Occipital lobe (tissue), 2 donors: Measurements from ENCODE around the gene GALNT16. TPM values are rescaled to one million over a fixed set of nuclear protein-coding genes. Genes with fewer than 3 reads are reported as not detected.
"Not testable (repeated sequence)": the region's sequence is repeated elsewhere in the genome, so short reads cannot be mapped to it uniquely, and the experiment has no call there.

Experiments
- DNase-seq: peaks from one replicate; lab custom pipeline; 2025; lab: John Stamatoyannopoulos, UW
- total RNA-seq: library from RNA; depleted of rRNA; stranded (reverse); fragments of >200 nt; gene quantifications from one replicate; pipeline ENCODE4 v1.2.3, GENCODE V29; 2014

Gene GALNT16
- total RNA-seq, 1 donor from 2014 or later: 5.5 TPM

- DNase-seq: no peak
Measured at GRCh38 chr14:69363055-69363454, 103.1 kb downstream of the GALNT16 start.

GRCh38 chr14:69363964-69364363, 104.0 kb downstream of the GALNT16 start:
- no peak for DNase-seq

- DNase-seq: no peak
Measured at GRCh38 chr14:69364378-69364777, 104.4 kb downstream of the GALNT16 start.

- DNase-seq: no peak
Measured at GRCh38 chr14:69366069-69366468, 106.1 kb downstream of the GALNT16 start.

GRCh38 chr14:69366761-69367160, 106.8 kb downstream of the GALNT16 start:
- DNase-seq: no peak

GRCh38 chr14:69368381-69368780, 108.4 kb downstream of the GALNT16 start:
- no peak for DNase-seq

- no peak for DNase-seq
Measured at GRCh38 chr14:69370061-69370460, 110.1 kb downstream of the GALNT16 start.

- DNase-seq: no peak
Measured at GRCh38 chr14:69372146-69372545, 112.2 kb downstream of the GALNT16 start.

- no peak for DNase-seq
Measured at GRCh38 chr14:69373104-69373503, 113.1 kb downstream of the GALNT16 start.

- no peak for DNase-seq
Measured at GRCh38 chr14:69374235-69374634, 114.3 kb downstream of the GALNT16 start.

GRCh38 chr14:69375182-69375581, 115.2 kb downstream of the GALNT16 start:
- no peak for DNase-seq

GRCh38 chr14:69375722-69376121, 115.8 kb downstream of the GALNT16 start:
- no peak for DNase-seq

- DNase-seq: no peak
Measured at GRCh38 chr14:69376439-69376838, 116.5 kb downstream of the GALNT16 start.

- DNase-seq: no peak
Measured at GRCh38 chr14:69378274-69378673, 118.3 kb downstream of the GALNT16 start.

- DNase-seq: no peak
Measured at GRCh38 chr14:69387311-69387710, 127.4 kb downstream of the GALNT16 start.

GRCh38 chr14:69391400-69391799, 131.4 kb downstream of the GALNT16 start:
- DNase-seq: not testable (repeated sequence)

- no peak for DNase-seq
Measured at GRCh38 chr14:69392481-69392880, 132.5 kb downstream of the GALNT16 start.

- DNase-seq: no peak
Measured at GRCh38 chr14:69395929-69396328, 136.0 kb downstream of the GALNT16 start.

- DNase-seq: peak; percentile 86
Measured at GRCh38 chr14:69398053-69398817, 138.3 kb downstream of the GALNT16 start, which contains the start of the genes ERH and SLC39A9. ERH (minus strand) TSS chr14:69398299; CDS start chr14:69398233, 66 bp downstream. SLC39A9 (plus strand) TSS chr14:69398692; CDS start chr14:69399370, 678 bp downstream.

- DNase-seq: no peak
Measured at GRCh38 chr14:69398818-69399210, 138.9 kb downstream of the GALNT16 start.

GRCh38 chr14:69399750-69400149, 139.8 kb downstream of the GALNT16 start:
- DNase-seq: no peak

GRCh38 chr14:69400154-69400553, 140.2 kb downstream of the GALNT16 start:
- no peak for DNase-seq

- DNase-seq: no peak
Measured at GRCh38 chr14:69401841-69402240, 141.9 kb downstream of the GALNT16 start.
